HG03354 (cell line): ENCODE results near the gene C19orf85.

Experiments used
- ATAC-seq: cut with Tn5 transposase; IDR thresholded peaks from one replicate; pipeline ENCODE4 v1.9.1; 2021; ENCODE audit warnings: mild to moderate bottlenecking; ENCODE audit not compliant: unreplicated experiment, poor library complexity, severe bottlenecking

Gene C19orf85

GRCh38 chr19:55490478-55491432 is 26.2 kb upstream of the C19orf85 start:
- ATAC-seq = no peak

DNA sequence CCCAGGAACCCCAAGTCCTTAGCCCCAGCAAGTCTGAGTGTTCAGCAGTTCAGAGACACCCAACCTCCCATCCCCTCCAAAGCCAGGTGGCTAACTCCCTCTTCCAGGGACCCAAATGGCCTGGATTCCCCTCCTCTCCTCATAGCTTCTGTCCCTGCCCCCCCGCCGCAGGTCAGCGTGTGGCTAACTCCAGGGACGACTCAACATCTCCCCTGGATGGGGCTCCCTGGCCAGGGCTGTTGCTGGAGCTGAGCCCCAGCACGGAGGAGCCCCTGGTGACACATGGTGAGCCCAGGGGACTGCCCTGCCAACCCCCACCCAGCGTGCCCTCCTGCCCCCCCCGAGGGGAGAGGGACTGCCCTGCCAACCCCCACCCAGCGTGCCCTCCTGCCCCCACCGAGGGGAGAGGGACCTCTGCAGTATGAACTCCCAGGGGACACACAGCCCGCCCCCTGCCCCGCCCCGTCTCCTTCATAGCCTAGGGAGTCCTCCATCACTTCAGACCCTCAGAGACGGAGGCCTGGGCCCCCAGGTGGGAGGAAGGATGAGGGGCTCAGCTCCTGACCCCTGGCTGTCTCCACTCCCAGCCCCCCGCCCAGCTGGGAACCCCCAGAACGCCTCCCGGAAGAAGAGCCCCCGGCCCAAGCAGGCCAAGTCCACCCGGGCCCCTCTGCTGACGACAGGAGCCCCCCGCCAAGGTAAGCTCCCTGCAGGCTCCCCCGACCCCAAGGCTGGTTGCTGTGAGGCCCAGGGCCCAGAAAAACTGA is 25.3 kb upstream of the C19orf85 start:
- ATAC-seq = no peak

- ATAC-seq = no peak
These were observed 24.6 kb upstream of the C19orf85 start for GRCh38 chr19:55488986-55489710.

DNA sequence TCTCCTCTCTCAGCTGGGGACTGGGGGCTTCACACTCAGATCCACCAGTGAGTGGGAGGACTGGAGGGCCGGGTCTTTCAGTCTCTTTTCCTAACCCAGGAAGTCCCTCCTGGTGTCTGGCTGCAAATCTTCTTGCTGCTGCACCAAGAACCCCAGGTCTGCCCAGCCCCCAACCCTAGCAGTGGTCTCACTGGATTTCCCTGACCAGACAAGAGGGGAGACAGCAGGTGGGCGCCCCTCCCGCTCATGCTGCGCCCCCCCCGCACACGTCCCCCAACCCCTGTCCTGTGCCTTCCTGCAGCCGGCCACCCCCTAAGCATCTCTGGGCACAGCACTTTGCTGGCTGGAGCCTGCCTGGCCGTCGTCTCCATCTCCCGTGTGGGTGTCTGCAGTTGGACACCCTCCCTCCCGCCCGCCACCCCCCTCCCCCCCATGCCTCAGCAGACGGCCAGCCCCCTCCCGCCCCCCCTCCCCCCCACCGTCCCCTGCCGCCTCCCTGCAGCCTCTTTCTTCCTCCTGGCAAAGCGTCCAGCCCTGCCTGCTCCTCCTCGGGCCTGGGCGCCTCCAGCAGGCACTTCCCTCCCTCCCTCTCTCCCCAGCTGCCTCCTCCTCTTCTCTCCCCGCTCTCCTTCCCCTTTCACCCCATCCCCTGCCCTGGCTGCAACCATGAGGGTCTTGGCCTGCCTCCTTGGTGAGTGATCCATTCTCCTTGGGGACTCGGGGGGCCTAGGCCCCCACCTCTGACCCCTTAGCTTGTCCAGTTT is 23.6 kb upstream of the C19orf85 start, which contains the start of gene SSC5D:
SSC5D (plus strand) TSS at position 513 of the 764 bp plus-strand sequence; CDS start at position 667, 154 bp downstream.
- no peak for ATAC-seq

- no peak for ATAC-seq
These were observed 22.7 kb upstream of the C19orf85 start for GRCh38 chr19:55486971-55487923.

- no peak for ATAC-seq
These were observed 21.8 kb upstream of the C19orf85 start for GRCh38 chr19:55486043-55486970.

GRCh38 chr19:55485439-55486011 is 21.0 kb upstream of the C19orf85 start:
- ATAC-seq = no peak

DNA sequence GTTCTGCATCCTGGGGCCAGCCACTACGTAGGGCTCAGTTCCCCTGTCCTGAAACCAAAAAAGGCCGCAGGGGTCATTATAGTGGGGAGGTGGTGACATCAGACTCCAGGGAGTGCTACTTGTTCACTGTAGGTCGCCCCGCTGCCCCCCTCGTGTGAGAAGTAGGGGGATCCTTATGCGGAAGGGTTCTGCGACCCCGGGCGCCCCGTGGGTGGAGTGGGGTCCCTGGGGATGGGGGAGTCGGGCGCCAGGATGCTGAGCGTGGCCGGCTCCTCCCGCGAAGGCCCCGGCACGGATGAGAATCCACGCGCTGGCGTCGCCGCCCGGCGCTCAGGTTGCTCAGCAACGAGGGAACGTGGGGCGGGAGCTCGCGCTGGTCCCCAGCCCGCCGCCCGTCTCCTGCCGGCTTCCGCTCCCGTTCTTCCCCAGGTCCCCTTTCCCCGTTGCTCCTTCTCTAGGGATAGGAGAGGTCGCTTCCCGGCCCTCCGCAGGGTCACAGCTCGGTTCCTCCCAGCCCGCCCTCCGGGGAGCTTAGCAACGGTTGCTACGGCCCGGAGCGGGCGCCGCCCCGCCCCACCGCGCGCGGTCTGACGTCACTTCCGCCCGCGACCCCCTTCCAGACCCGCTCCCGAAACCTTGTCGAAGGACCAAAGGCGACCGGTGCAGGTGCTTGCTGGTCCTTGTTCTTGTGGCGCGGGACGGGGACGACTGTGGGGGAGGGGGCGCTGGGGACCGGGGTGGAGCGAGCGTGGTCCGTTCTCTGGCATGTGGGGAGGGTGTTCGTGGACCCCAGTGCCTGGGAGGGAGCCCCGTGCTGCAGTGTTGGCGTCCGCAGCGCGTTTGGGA is 20.3 kb upstream of the C19orf85 start, which contains the start of gene NAT14:
NAT14 (plus strand) TSS at position 596 of the 846 bp plus-strand sequence. CDS start 521 bp downstream, outside the sequence.
- peak; percentile 70 for ATAC-seq

DNA sequence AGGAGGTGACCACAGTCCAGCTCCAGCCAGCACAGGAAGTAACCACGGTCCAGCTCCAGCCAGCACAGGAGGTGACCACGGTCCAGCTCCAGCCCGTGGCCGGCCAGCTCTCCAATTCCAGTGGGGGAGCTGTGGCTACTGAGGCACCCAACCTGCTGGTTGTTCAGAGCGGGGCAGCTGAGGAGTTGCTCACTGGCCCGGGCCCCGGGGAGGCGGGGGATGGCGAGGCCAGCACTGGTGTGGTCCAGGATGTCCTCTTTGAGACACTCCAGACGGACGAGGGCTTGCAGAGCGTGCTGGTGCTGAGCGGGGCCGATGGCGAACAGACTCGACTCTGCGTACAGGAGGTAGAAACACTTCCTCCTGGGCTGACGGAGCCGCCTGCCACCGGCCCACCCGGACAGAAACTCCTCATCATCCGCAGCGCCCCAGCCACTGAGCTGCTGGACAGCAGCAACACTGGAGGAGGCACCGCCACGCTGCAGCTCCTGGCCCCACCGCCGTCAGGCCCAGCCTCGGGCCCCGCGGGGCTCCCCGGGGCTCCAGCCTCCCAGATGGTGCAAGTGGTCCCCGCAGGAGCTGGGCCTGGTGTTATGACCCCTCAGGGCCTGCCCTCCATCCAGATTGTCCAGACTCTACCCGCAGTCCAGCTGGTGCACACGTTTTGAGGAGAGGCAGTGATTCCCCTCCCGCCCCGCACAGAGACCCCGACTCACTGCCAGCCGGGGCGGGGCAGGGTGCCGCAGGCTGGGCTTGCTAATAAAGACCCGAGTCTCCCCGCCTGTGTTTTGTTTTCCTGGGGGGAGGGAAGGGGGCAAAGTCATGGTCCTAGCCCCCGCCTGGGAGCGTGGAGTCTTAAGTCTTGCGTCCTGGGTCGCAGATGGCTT is 19.4 kb upstream of the C19orf85 start:
- ATAC-seq = no peak

DNA sequence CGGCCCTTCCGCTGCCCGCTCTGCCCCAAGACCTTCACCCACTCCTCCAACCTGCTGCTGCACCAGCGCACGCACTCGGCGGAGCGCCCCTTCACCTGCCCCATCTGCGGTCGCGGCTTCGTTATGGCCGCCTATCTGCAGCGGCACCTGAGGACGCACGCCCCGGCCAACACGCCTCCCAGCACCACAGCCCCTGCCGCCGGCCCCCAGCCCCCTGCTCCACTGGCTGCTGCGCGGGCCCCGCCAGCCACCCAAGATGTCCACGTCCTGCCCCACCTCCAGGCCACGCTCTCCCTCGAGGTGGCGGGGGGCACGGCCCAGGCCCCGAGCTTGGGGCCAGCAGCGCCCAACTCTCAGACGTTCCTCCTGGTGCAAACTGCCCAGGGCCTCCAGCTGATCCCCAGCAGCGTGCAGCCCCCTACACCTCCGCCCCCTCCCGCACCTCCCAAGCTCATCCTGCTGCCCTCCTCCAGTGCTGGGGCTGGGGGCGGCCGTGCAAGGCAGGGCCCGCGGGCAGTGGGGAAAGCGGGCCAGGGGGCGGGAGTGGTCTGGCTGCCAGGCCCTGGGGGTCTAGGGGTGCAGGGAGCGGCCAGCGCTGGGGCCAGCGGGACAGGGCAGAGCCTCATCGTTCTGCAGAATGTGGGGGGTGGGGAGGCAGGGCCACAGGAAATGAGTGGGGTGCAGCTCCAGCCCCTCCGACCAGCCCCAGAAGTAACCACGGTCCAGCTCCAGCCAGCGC is 18.6 kb upstream of the C19orf85 start:
- no peak for ATAC-seq

DNA sequence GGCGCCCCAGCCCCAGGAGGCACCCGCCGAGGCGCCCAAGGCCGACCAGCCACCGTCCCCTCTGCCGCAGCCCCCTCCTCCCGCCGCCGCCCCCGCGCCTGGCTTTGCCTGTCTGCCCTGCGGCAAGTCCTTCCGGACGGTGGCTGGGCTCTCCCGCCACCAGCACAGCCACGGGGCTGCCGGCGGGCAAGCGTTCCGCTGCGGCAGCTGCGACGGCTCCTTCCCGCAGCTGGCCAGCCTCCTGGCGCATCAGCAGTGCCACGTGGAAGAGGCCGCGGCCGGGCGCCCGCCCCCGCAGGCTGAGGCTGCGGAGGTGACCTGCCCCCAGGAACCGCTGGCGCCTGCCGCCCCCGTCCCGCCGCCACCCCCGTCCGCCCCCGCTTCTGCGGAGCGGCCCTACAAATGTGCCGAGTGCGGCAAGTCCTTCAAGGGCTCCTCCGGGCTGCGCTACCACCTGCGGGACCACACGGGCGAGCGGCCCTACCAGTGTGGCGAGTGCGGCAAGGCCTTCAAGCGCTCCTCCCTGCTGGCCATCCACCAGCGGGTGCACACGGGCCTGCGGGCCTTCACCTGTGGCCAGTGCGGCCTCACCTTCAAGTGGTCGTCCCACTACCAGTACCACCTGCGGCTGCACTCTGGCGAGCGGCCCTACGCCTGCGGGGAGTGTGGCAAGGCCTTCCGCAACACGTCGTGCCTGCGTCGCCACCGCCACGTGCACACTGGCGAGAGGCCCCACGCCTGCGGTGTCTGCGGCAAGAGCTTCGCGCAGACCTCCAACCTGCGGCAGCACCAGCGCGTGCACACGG is 17.8 kb upstream of the C19orf85 start:
- ATAC-seq = no peak

GRCh38 chr19:55481794-55482155 is 17.2 kb upstream of the C19orf85 start:
- ATAC-seq = no peak

DNA sequence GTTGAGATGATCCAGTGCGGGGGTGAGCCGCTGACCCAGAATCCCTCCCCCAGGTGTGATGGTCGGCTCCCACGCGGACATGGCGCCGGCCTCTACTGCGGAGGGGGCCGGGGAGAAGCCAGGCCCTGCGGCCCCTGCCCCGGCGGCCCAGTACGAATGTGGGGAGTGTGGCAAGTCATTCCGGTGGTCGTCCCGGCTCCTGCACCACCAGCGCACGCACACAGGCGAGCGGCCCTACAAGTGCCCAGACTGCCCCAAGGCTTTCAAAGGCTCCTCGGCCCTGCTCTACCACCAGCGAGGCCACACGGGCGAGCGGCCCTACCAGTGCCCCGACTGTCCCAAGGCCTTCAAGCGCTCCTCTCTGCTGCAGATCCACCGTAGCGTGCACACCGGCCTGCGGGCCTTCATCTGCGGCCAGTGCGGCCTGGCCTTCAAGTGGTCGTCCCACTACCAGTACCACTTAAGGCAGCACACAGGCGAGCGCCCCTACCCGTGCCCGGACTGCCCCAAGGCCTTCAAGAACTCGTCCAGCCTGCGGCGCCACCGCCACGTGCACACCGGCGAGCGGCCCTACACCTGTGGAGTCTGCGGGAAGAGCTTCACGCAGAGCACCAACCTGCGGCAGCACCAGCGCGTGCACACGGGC is 16.7 kb upstream of the C19orf85 start:
- ATAC-seq = no peak
